Transverse colon (tissue), 4 donors: Measurements from ENCODE around the gene KLHDC7B. TPM values are rescaled to one million over a fixed set of nuclear protein-coding genes. Genes with fewer than 3 reads are reported as not detected.
A peak's percentile ranks its signal among the peaks of the same experiment; 100 is the strongest.

Source experiments
- DNase-seq: peaks from one replicate; pipeline ENCODE4 v3.0.0-alpha.2; 2019
- H3K27ac ChIP-seq, 4 donors: fragments of 200-600 bp; sonication (generic); 2 replicates each; pipeline ENCODE4 v1.5.1; 2016 to 2018; ENCODE audit warnings: inconsistent platforms in 4 of 4
- H3K27me3 ChIP-seq: fragments of 200-600 bp; sonication (generic); 2 replicates; pipeline ENCODE4 v1.5.1; 2017; ENCODE audit warnings: inconsistent platforms
- H3K36me3 ChIP-seq, 4 donors: fragments of 200-600 bp; sonication (generic); 2 replicates each; pipeline ENCODE4 v1.5.1; 2017 to 2019; ENCODE audit warnings: inconsistent platforms in 4 of 4
- H3K4me1 ChIP-seq, 4 donors: fragments of 200-600 bp; sonication (generic); 2 replicates each; pipeline ENCODE4 v1.5.1; 2017 to 2020; ENCODE audit warnings: inconsistent platforms in 4 of 4
- H3K4me3 ChIP-seq, 4 donors: fragments of 200-600 bp; sonication (generic); 1 replicate in 1 of 4; 2 replicates in 3 of 4; pipeline versions ENCODE4 v1.5.1 to v1.6.1; 2017 to 2019; ENCODE audit warnings: inconsistent platforms in 4 of 4
- H3K9me3 ChIP-seq, 2 donors: fragments of 200-600 bp; sonication (generic); 2 replicates each; pipeline ENCODE4 v1.5.1; 2017 to 2019; ENCODE audit warnings: inconsistent platforms in 2 of 2
- CTCF ChIP-seq, 5 experiments: fragments of 200-600 bp in 3 of 5; fragments of 450-650 bp in 2 of 5; sonication (generic) in 3 of 5; IDR thresholded peaks; 1 replicate in 2 of 5; 2 replicates in 3 of 5; pipeline ENCODE4 v1.5.1; 2016 to 2017; ENCODE audit warnings: antibody characterized with exemption in 5 of 5, inconsistent platforms in 3 of 5, mild to moderate bottlenecking in 2 of 5, moderate library complexity in 1 of 5
- EP300 ChIP-seq: sonication (generic); formaldehyde crosslinking; IDR thresholded peaks from one replicate; pipeline ENCODE4 v1.6.1; 2017; ENCODE audit warnings: antibody characterized with exemption, low read depth
- POLR2A ChIP-seq: fragments of 450-650 bp; IDR thresholded peaks from one replicate; pipeline ENCODE4 v1.6.1; 2016; ENCODE audit warnings: antibody characterized with exemption, mild to moderate bottlenecking, moderate library complexity
- POLR2AphosphoS5 ChIP-seq, 3 donors: sonication (generic); formaldehyde crosslinking; IDR thresholded peaks; one replicate each; pipeline ENCODE4 v1.6.1; 2016; ENCODE audit warnings: antibody characterized with exemption in 3 of 3
- WGBS, 2 donors: methylation state at CpG; one replicate each; pipeline ENCODE4 v1.1.5; 2018; ENCODE audit warnings: low coverage in 1 of 2; 5-methylcytosine and 5-hydroxymethylcytosine counted together
- in situ Hi-C, 4 donors: fragments of 200-750 bp; cut with MboI; loops; one replicate each; pipeline versions ENCODE4 v1.15.0 to v1.15.1; 2017; ENCODE audit warnings: low sequenced_read_pairs in 3 of 4, low pct_ligation_motif_present in 1 of 4, low pct_unique_long_range_greater_than_20kb in 1 of 4
- intact Hi-C: fragments of 100-400 bp; cut with DNase I; formaldehyde crosslinking; loops from one replicate; pipeline ENCODE4 v1.15.1; 2023; ENCODE audit warnings: low total_unique reads
- total RNA-seq, 4 donors: library from RNA; depleted of rRNA; stranded (reverse); fragments of >200 nt; gene quantifications; one replicate each; pipeline ENCODE4 v1.1.0, GENCODE V29; 2016

Gene KLHDC7B
- total RNA-seq, 4 donors from 2014 or later = 0.14 to 1.5 (median 0.32) TPM; not detected in 1

GRCh38 chr22:50547263-50547985 lies 1.7 kb downstream of the KLHDC7B start:
- DNase-seq = no peak
- Histone ChIP-seq H3K4me3 (no peak overlapping the region), H3K4me1 (peaks cover 8 to 37% (median 28%) of the 10 kb centered on the region in 4 donors), H3K9me3 (no peaks in the 10 kb centered on the region), H3K27ac (no peak overlapping the region), H3K36me3 (no peaks in the 10 kb centered on the region), H3K27me3 (peaks cover 43% of the 10 kb centered on the region)
- intact Hi-C loops (no loop called here), in situ Hi-C loops (no loop called here)
- TF ChIP-seq POLR2A (no peak), EP300 (no peak), POLR2AphosphoS5 (IDR thresholded peaks at IDR 0.05) (no peak), CTCF (IDR thresholded peaks at IDR 0.05) (no peak)
- WGBS, 2 donors = 43% methylated on average over 34 of the region's 35 CpGs; no CpG with 5 or more reads in 1 of the 2 donors

GRCh38 chr22:50548040-50548920 lies 2.6 kb downstream of the KLHDC7B start:
- peak overlapping the region; percentile 26 to 62 (median 38) for H3K27ac ChIP-seq
- H3K4me1 ChIP-seq = peaks cover 8 to 37% (median 28%) of the 10 kb centered on the region in 4 donors
- in situ Hi-C loops (no loop called here), intact Hi-C loops (no loop called here)
- H3K27me3 ChIP-seq = peaks cover 43% of the 10 kb centered on the region
- peak overlapping the region; percentile 6 to 52 (median 18) for H3K4me3 ChIP-seq
- H3K9me3 ChIP-seq = no peaks in the 10 kb centered on the region
- WGBS, 2 donors = 11% methylated on average over 42 of the region's 56 CpGs; no CpG with 5 or more reads in 1 of the 2 donors
- TF ChIP-seq POLR2A (peak; percentile 24), CTCF (IDR thresholded peaks at IDR 0.05) (no peak), EP300 (no peak), POLR2AphosphoS5 (IDR thresholded peaks at IDR 0.05) (no peak)
- H3K36me3 ChIP-seq = no peaks in the 10 kb centered on the region
- peak; percentile 50 for DNase-seq

- Histone ChIP-seq H3K4me3 (peak overlapping the region; percentile 6 to 52 (median 18)), H3K27ac (peak overlapping the region; percentile 26 to 62 (median 38))
Measured at GRCh38 chr22:50548921-50549790, 3.5 kb downstream of the KLHDC7B start.

More at GRCh38 chr22:50548921-50549790, 3.5 kb downstream of the KLHDC7B start:
- peaks cover 8 to 29% (median 21%) of the 10 kb centered on the region in 4 donors for H3K4me1 ChIP-seq
- TF ChIP-seq EP300 = no peak
- TF ChIP-seq POLR2AphosphoS5 (IDR thresholded peaks at IDR 0.05) = no peak
- no peak for TF ChIP-seq CTCF (IDR thresholded peaks at IDR 0.05)
- no peak for TF ChIP-seq POLR2A
- H3K9me3 ChIP-seq = no peaks in the 10 kb centered on the region
- intact Hi-C loops (no loop called here), in situ Hi-C loops (no loop called here)
- DNase-seq = no peak
- peaks cover 43% of the 10 kb centered on the region for H3K27me3 ChIP-seq
- H3K36me3 ChIP-seq = no peaks in the 10 kb centered on the region
- WGBS, 2 donors = 57 to 94% methylated on average over 15 to 62 of the region's 68 CpGs
